Ectodermal cell (in vitro differentiated cells): Measurements from ENCODE around the gene PPP1R12A. TPM values are rescaled to one million over a fixed set of nuclear protein-coding genes. Genes with fewer than 3 reads are reported as not detected.
A peak's percentile ranks its signal among the peaks of the same experiment; 100 is the strongest.
"Not testable (repeated sequence)": the region's sequence is repeated elsewhere in the genome, so short reads cannot be mapped to it uniquely, and the experiment has no call there.

Experiments used
- H3K27ac ChIP-seq: 2 replicates; pipeline ENCODE4 v1.7.0; 2013; ENCODE audit warnings: mild to moderate bottlenecking, low read depth, low read length; ENCODE audit not compliant: insufficient read depth, poor library complexity, severe bottlenecking
- H3K27me3 ChIP-seq: 2 replicates; pipeline ENCODE4 v1.7.0; 2013; ENCODE audit warnings: mild to moderate bottlenecking, low read length; ENCODE audit not compliant: insufficient read depth, control insufficient read depth, poor library complexity, severe bottlenecking
- H3K36me3 ChIP-seq: one replicate; pipeline ENCODE4 v1.7.0; 2013; ENCODE audit warnings: low read length; ENCODE audit not compliant: control insufficient read depth, insufficient read depth
- H3K4me1 ChIP-seq: one replicate; pipeline ENCODE4 v1.7.0; 2013; ENCODE audit warnings: low read length; ENCODE audit not compliant: control insufficient read depth, insufficient read depth
- H3K4me3 ChIP-seq: 2 replicates; pipeline ENCODE4 v1.7.0; 2013; ENCODE audit warnings: low read depth, low read length, control low read depth; ENCODE audit not compliant: insufficient read depth
- H3K9me3 ChIP-seq: 2 replicates; pipeline ENCODE4 v1.7.0; 2013; ENCODE audit warnings: mild to moderate bottlenecking, low read length, moderate library complexity; ENCODE audit not compliant: control insufficient read depth
- WGBS, 2 experiments: methylation state at CpG; one replicate each; pipeline ENCODE4 v1.1.7; 2013; ENCODE audit warnings: missing lambda C conversion rate in 2 of 2; 5-methylcytosine and 5-hydroxymethylcytosine counted together
- polyA plus RNA-seq, 4 experiments: library from polyadenylated mRNA; stranded (reverse); fragments of 50-300 nt; gene quantifications; one replicate each; pipeline ENCODE4 v1.2.3, GENCODE V29; 2013

PPP1R12A gene
- polyA plus RNA-seq (2013, experiment 1 of 4) = 51.5 TPM
- 55.5 TPM for polyA plus RNA-seq (2013, experiment 2 of 4)
- 51.4 TPM for polyA plus RNA-seq (2013, experiment 3 of 4)
- 47.5 TPM for polyA plus RNA-seq (2013, experiment 4 of 4)

- Histone ChIP-seq H3K4me3 (peak within 1 kb of the TSS; percentile 81), H3K27ac (peak within 1 kb of the TSS; percentile 76), H3K27me3 (no peaks in the 10 kb centered on the region), H3K4me1 (peaks cover 22% of the 10 kb centered on the region), H3K36me3 (no peaks in the 10 kb centered on the region), H3K9me3 (no peaks in the 10 kb centered on the region)
- WGBS, 2 experiments = 0% methylated on average over 44 of the region's 44 CpGs
These were observed at the start of gene PPP1R12A for GRCh38 chr12:79935021-79935623. Gene PPP1R12A (minus strand): TSS chr12:79935097. CDS start chr12:79934931, 166 bp downstream.

GRCh38 chr12:79983986-79984620 is 49.2 kb upstream of the PPP1R12A start:
- no peak overlapping the region for H3K27ac ChIP-seq
- H3K4me3 ChIP-seq = no peak overlapping the region
- 84 to 86% methylated on average over 5 to 6 of the region's 6 CpGs for WGBS, 2 experiments
- no peaks in the 10 kb centered on the region for H3K9me3 ChIP-seq
- H3K36me3 ChIP-seq = no peaks in the 10 kb centered on the region
- H3K27me3 ChIP-seq = no peaks in the 10 kb centered on the region
- H3K4me1 ChIP-seq = no peaks in the 10 kb centered on the region

GRCh38 chr12:79983492-79983891 is 48.6 kb upstream of the PPP1R12A start:
- H3K36me3 ChIP-seq = no peaks in the 10 kb centered on the region
- no peaks in the 10 kb centered on the region for H3K4me1 ChIP-seq
- 94 to 95% methylated on average over 2 of the region's 2 CpGs for WGBS, 2 experiments
- no peak overlapping the region for H3K27ac ChIP-seq
- no peaks in the 10 kb centered on the region for H3K9me3 ChIP-seq
- no peaks in the 10 kb centered on the region for H3K27me3 ChIP-seq
- H3K4me3 ChIP-seq = no peak overlapping the region

- H3K9me3 ChIP-seq = no peaks in the 10 kb centered on the region
- H3K36me3 ChIP-seq = no peaks in the 10 kb centered on the region
- H3K27ac ChIP-seq = no peak overlapping the region
- H3K4me1 ChIP-seq = no peaks in the 10 kb centered on the region
- no peaks in the 10 kb centered on the region for H3K27me3 ChIP-seq
- WGBS, 2 experiments = 74 to 76% methylated on average over 5 of the region's 5 CpGs
- H3K4me3 ChIP-seq = no peak overlapping the region
These were observed 47.5 kb upstream of the PPP1R12A start for GRCh38 chr12:79982086-79983062.

GRCh38 chr12:79978692-79979091 is 43.8 kb upstream of the PPP1R12A start:
- Histone ChIP-seq H3K36me3 (no peaks in the 10 kb centered on the region), H3K27ac (no peak overlapping the region), H3K27me3 (no peaks in the 10 kb centered on the region), H3K4me1 (no peaks in the 10 kb centered on the region), H3K9me3 (no peaks in the 10 kb centered on the region), H3K4me3 (no peak overlapping the region)
- 80 to 96% methylated on average over 1 of the region's 1 CpG for WGBS, 2 experiments

- not testable (repeated sequence) for H3K27ac ChIP-seq, H3K4me3 ChIP-seq, H3K36me3 ChIP-seq, H3K27me3 ChIP-seq, H3K4me1 ChIP-seq, H3K9me3 ChIP-seq
- WGBS, 2 experiments = 100% methylated on average over 1 of the region's 3 CpGs; no CpG with 5 or more reads in 1 of the 2 experiments
These were observed 43.1 kb upstream of the PPP1R12A start for GRCh38 chr12:79977856-79978460.

- H3K27ac ChIP-seq = no peak overlapping the region
- WGBS, 2 experiments = 90 to 92% methylated on average over 3 to 4 of the region's 5 CpGs
- no peaks in the 10 kb centered on the region for H3K4me1 ChIP-seq
- H3K27me3 ChIP-seq = no peaks in the 10 kb centered on the region
- H3K4me3 ChIP-seq = no peak overlapping the region
- H3K36me3 ChIP-seq = no peaks in the 10 kb centered on the region
- H3K9me3 ChIP-seq = no peaks in the 10 kb centered on the region
These were observed 40.2 kb upstream of the PPP1R12A start for GRCh38 chr12:79975143-79975542.

DNA sequence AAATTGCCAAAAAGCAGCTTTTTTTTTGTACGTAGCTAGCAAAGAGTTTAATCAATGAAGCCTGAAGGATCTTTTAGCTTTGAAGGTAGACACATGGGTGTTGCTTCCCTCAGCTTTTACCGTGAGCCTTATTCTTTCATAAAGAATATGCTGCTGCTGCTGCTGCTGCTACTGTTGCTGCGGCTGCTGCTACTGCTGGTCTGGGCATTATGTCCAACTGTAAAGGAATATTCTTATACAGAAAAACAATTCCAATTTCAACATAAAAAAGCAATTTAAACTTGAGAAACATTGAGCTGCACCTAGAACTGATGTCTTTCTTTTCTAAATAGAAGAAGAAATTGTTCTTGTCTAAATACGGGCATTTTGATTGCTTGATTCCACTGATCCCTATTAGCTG is 38.9 kb upstream of the PPP1R12A start:
- H3K4me3 ChIP-seq = no peak overlapping the region
- no peak overlapping the region for H3K27ac ChIP-seq
- H3K9me3 ChIP-seq = no peaks in the 10 kb centered on the region
- no peaks in the 10 kb centered on the region for H3K27me3 ChIP-seq
- WGBS, 2 experiments = 89 to 93% methylated on average over 4 of the region's 4 CpGs
- no peaks in the 10 kb centered on the region for H3K4me1 ChIP-seq
- no peaks in the 10 kb centered on the region for H3K36me3 ChIP-seq

DNA sequence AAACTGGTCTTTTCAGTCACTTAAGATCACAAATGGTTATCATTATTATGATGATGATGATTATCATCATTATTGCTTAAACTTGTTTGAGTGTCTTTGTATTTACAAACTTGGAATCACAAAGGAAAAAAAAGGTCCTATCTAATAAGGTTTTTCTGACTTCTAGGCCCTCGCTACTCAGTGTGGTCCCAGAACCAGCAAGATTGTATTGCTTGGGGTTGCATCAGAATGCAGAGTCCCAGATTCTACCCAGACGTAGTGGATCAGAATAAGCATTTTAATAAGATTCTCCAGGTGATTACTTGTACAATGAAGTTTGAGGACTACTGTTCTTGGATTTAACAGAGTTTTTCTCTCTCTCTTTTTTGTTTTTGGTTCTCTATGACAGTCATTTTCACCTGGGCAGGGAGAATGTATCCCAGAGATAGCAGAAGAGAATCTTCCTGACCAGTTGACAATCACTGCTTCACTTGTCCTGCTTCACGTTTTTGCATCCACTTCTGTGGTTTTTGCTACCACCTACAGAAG is 29.3 kb upstream of the PPP1R12A start:
- 83 to 88% methylated on average over 3 of the region's 3 CpGs for WGBS, 2 experiments
- Histone ChIP-seq H3K4me3 (no peak overlapping the region), H3K36me3 (no peaks in the 10 kb centered on the region), H3K27ac (no peak overlapping the region), H3K27me3 (no peaks in the 10 kb centered on the region), H3K9me3 (no peaks in the 10 kb centered on the region), H3K4me1 (no peaks in the 10 kb centered on the region)
